ENCODE measurements around the gene ABR. TPM values are rescaled to one million over a fixed set of nuclear protein-coding genes. Genes with fewer than 3 reads are reported as not detected.

The ABR gene
- total and polyA plus RNA-seq, 2 of the 8 experiments (the other 6 are each of a cell fraction or from before 2014, with no cell fraction given), result 44.8 to 47.2 TPM

DNA sequence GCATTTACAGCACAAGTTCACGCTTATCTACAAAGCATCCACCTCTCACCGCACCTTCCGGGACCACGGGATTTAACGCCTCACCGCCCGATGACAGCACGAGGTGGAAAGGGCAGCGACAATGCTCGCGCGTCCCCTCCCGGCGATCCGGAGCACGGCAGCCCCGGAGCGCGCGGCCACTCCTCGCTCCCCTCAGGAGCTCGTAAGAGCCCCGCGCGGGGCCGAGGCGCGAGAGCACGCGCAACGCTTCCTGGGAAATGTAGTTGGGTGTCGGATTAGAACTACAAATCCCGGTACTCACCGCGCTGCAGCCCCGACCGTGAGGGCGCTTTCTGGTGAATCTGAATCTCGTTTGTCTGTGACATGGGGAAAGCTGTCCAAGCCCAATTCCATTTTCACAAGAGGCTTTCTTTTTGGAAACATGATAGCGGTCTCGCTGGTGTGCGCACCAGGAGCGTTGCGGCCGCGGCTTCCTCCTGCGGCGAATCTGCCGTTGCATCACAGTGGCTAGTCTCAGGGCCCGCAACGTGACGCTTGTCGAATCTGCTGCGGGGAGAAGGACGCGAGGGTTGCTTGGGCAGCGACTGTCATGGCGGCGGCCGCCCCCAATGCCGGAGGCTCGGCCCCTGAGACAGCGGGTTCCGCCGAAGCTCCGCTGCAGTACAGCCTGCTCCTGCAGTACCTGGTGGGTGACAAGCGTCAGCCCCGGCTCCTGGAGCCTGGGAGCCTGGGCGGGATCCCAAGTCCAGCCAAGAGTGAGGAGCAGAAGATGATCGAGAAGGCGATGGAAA is 183.0 kb downstream of the ABR start, which contains the start of gene TIMM22 (continued):
- TF ChIP-seq, protein P1, sequence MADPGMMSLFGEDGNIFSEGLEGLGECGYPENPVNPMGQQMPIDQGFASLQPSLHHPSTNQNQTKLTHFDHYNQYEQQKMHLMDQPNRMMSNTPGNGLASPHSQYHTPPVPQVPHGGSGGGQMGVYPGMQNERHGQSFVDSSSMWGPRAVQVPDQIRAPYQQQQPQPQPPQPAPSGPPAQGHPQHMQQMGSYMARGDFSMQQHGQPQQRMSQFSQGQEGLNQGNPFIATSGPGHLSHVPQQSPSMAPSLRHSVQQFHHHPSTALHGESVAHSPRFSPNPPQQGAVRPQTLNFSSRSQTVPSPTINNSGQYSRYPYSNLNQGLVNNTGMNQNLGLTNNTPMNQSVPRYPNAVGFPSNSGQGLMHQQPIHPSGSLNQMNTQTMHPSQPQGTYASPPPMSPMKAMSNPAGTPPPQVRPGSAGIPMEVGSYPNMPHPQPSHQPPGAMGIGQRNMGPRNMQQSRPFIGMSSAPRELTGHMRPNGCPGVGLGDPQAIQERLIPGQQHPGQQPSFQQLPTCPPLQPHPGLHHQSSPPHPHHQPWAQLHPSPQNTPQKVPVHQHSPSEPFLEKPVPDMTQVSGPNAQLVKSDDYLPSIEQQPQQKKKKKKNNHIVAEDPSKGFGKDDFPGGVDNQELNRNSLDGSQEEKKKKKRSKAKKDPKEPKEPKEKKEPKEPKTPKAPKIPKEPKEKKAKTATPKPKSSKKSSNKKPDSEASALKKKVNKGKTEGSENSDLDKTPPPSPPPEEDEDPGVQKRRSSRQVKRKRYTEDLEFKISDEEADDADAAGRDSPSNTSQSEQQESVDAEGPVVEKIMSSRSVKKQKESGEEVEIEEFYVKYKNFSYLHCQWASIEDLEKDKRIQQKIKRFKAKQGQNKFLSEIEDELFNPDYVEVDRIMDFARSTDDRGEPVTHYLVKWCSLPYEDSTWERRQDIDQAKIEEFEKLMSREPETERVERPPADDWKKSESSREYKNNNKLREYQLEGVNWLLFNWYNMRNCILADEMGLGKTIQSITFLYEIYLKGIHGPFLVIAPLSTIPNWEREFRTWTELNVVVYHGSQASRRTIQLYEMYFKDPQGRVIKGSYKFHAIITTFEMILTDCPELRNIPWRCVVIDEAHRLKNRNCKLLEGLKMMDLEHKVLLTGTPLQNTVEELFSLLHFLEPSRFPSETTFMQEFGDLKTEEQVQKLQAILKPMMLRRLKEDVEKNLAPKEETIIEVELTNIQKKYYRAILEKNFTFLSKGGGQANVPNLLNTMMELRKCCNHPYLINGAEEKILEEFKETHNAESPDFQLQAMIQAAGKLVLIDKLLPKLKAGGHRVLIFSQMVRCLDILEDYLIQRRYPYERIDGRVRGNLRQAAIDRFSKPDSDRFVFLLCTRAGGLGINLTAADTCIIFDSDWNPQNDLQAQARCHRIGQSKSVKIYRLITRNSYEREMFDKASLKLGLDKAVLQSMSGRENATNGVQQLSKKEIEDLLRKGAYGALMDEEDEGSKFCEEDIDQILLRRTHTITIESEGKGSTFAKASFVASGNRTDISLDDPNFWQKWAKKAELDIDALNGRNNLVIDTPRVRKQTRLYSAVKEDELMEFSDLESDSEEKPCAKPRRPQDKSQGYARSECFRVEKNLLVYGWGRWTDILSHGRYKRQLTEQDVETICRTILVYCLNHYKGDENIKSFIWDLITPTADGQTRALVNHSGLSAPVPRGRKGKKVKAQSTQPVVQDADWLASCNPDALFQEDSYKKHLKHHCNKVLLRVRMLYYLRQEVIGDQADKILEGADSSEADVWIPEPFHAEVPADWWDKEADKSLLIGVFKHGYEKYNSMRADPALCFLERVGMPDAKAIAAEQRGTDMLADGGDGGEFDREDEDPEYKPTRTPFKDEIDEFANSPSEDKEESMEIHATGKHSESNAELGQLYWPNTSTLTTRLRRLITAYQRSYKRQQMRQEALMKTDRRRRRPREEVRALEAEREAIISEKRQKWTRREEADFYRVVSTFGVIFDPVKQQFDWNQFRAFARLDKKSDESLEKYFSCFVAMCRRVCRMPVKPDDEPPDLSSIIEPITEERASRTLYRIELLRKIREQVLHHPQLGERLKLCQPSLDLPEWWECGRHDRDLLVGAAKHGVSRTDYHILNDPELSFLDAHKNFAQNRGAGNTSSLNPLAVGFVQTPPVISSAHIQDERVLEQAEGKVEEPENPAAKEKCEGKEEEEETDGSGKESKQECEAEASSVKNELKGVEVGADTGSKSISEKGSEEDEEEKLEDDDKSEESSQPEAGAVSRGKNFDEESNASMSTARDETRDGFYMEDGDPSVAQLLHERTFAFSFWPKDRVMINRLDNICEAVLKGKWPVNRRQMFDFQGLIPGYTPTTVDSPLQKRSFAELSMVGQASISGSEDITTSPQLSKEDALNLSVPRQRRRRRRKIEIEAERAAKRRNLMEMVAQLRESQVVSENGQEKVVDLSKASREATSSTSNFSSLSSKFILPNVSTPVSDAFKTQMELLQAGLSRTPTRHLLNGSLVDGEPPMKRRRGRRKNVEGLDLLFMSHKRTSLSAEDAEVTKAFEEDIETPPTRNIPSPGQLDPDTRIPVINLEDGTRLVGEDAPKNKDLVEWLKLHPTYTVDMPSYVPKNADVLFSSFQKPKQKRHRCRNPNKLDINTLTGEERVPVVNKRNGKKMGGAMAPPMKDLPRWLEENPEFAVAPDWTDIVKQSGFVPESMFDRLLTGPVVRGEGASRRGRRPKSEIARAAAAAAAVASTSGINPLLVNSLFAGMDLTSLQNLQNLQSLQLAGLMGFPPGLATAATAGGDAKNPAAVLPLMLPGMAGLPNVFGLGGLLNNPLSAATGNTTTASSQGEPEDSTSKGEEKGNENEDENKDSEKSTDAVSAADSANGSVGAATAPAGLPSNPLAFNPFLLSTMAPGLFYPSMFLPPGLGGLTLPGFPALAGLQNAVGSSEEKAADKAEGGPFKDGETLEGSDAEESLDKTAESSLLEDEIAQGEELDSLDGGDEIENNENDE (IDR thresholded peaks at IDR 0.05; ENCODE audit: insufficient replicate concordance, low read length), result no peak
- TF ChIP-seq EGR1 (IDR thresholded peaks at IDR 0.05; ENCODE audit: borderline replicate concordance, low read depth, low read length) (no peak), GTF2F1 (IDR thresholded peaks at IDR 0.05; ENCODE audit: borderline replicate concordance, low read depth, low read length) (no peak), BACH1 (IDR thresholded peaks at IDR 0.05; ENCODE audit: low read length) (peak; percentile 92), CHD2 (IDR thresholded peaks at IDR 0.05; ENCODE audit: low read length) (peak; percentile 85), CREB1 (IDR thresholded peaks at IDR 0.05) (peak; percentile 94)
- TF ChIP-seq, protein P2, sequence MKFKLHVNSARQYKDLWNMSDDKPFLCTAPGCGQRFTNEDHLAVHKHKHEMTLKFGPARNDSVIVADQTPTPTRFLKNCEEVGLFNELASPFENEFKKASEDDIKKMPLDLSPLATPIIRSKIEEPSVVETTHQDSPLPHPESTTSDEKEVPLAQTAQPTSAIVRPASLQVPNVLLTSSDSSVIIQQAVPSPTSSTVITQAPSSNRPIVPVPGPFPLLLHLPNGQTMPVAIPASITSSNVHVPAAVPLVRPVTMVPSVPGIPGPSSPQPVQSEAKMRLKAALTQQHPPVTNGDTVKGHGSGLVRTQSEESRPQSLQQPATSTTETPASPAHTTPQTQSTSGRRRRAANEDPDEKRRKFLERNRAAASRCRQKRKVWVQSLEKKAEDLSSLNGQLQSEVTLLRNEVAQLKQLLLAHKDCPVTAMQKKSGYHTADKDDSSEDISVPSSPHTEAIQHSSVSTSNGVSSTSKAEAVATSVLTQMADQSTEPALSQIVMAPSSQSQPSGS (IDR thresholded peaks at IDR 0.05; ENCODE audit: low read length), result peak; percentile 79
